ENCODE results near the gene FGFR4. TPM values are rescaled to one million over a fixed set of nuclear protein-coding genes. Genes with fewer than 3 reads are reported as not detected.

The FGFR4 gene
- polyA plus RNA-seq, 1 donor (not counting 4 experiments of a cell fraction or from before 2014, with no cell fraction given): 0.62 TPM

- dilution Hi-C loops (cut with MboI; ENCODE audit: extremely low pct_ligation_motif_present, low sequenced_read_pairs): no loop called here
- DNase-seq (ENCODE audit: low read depth, low spot score) (peak; percentile 9), FAIRE-seq (no peak)
- peak overlapping the region in 1 of 3 experiments; percentile 25 for H3K4me3 ChIP-seq (ENCODE audit: control insufficient read depth in 2 of 3, extremely low read depth in 1 of 3, insufficient read depth in 2 of 3, low read depth in 1 of 3, low read length in 3 of 3)
- no peak overlapping the region for H3K27ac ChIP-seq (ENCODE audit: control insufficient read depth, insufficient read depth, low read length)
- TF ChIP-seq CTCF (optimal IDR thresholded peaks at IDR 0.05 in 1 of 3, IDR thresholded peaks at IDR 0.05 in 1 of 3, conservative IDR thresholded peaks at IDR 0.05 in 1 of 3; ENCODE audit: extremely low read depth in 1 of 3, insufficient read depth in 2 of 3, low read length in 3 of 3) (no peak), EZH2 (IDR thresholded peaks at IDR 0.05; ENCODE audit: low read length) (no peak)
- peak overlapping the region; percentile 42 for H3K4me2 ChIP-seq (ENCODE audit: control insufficient read depth, extremely low read depth, insufficient read depth, low read depth, low read length)
- no peaks in the 10 kb centered on the region for H4K20me1 ChIP-seq (ENCODE audit: control insufficient read depth, extremely low read depth, insufficient read depth, low read length)
- H3K4me1 ChIP-seq (ENCODE audit: control insufficient read depth, extremely low read depth, insufficient read depth, low read length): no peaks in the 10 kb centered on the region
- no peaks in the 10 kb centered on the region for H3K36me3 ChIP-seq (ENCODE audit: control insufficient read depth in 2 of 2, extremely low read depth in 1 of 2, insufficient read depth in 2 of 2, low read length in 2 of 2)
- peak overlapping the region; percentile 79 for H2AFZ ChIP-seq (ENCODE audit: control insufficient read depth, low read length)
- H3K9me3 ChIP-seq (ENCODE audit: control insufficient read depth, low read depth, low read length): no peaks in the 10 kb centered on the region
- H3K79me2 ChIP-seq (ENCODE audit: control insufficient read depth, insufficient read depth, low read length): no peaks in the 10 kb centered on the region
- no peaks in the 10 kb centered on the region for H3K9me1 ChIP-seq (ENCODE audit: control insufficient read depth, extremely low read depth, insufficient read depth, low read length)
- no peak overlapping the region for H3K9ac ChIP-seq (ENCODE audit: control insufficient read depth, extremely low read depth, insufficient read depth, low read length)
- H3K27me3 ChIP-seq (ENCODE audit: control insufficient read depth, extremely low read depth, insufficient read depth, low read length): no peaks in the 10 kb centered on the region
Observed at GRCh38 chr5:177116631-177117373, 30.1 kb downstream of the FGFR4 start.

GRCh38 chr5:177117441-177118045 is 30.8 kb downstream of the FGFR4 start:
- TF ChIP-seq CTCF (optimal IDR thresholded peaks at IDR 0.05 in 1 of 3, IDR thresholded peaks at IDR 0.05 in 1 of 3, conservative IDR thresholded peaks at IDR 0.05 in 1 of 3; ENCODE audit: extremely low read depth in 1 of 3, insufficient read depth in 2 of 3, low read length in 3 of 3) (no peak), EZH2 (IDR thresholded peaks at IDR 0.05; ENCODE audit: low read length) (no peak)
- DNase-seq (ENCODE audit: low read depth, low spot score) (no peak), FAIRE-seq (no peak)
- no peaks in the 10 kb centered on the region for H4K20me1 ChIP-seq (ENCODE audit: control insufficient read depth, extremely low read depth, insufficient read depth, low read length)
- dilution Hi-C loops (cut with MboI; ENCODE audit: extremely low pct_ligation_motif_present, low sequenced_read_pairs): no loop called here
- H3K4me1 ChIP-seq (ENCODE audit: control insufficient read depth, extremely low read depth, insufficient read depth, low read length): no peaks in the 10 kb centered on the region
- no peak overlapping the region for H2AFZ ChIP-seq (ENCODE audit: control insufficient read depth, low read length)
- H3K27me3 ChIP-seq (ENCODE audit: control insufficient read depth, extremely low read depth, insufficient read depth, low read length): no peaks in the 10 kb centered on the region
- H3K79me2 ChIP-seq (ENCODE audit: control insufficient read depth, insufficient read depth, low read length): no peaks in the 10 kb centered on the region
- no peak overlapping the region for H3K9ac ChIP-seq (ENCODE audit: control insufficient read depth, extremely low read depth, insufficient read depth, low read length)
- no peak overlapping the region for H3K4me3 ChIP-seq (ENCODE audit: control insufficient read depth in 2 of 3, extremely low read depth in 1 of 3, insufficient read depth in 2 of 3, low read depth in 1 of 3, low read length in 3 of 3)
- no peaks in the 10 kb centered on the region for H3K9me3 ChIP-seq (ENCODE audit: control insufficient read depth, low read depth, low read length)
- no peak overlapping the region for H3K27ac ChIP-seq (ENCODE audit: control insufficient read depth, insufficient read depth, low read length)
- H3K9me1 ChIP-seq (ENCODE audit: control insufficient read depth, extremely low read depth, insufficient read depth, low read length): no peaks in the 10 kb centered on the region
- no peak overlapping the region for H3K4me2 ChIP-seq (ENCODE audit: control insufficient read depth, extremely low read depth, insufficient read depth, low read depth, low read length)
- no peaks in the 10 kb centered on the region for H3K36me3 ChIP-seq (ENCODE audit: control insufficient read depth in 2 of 2, extremely low read depth in 1 of 2, insufficient read depth in 2 of 2, low read length in 2 of 2)
